ENCODE results near the gene CRYBB1.

GRCh38 chr22:26604368-26604767 lies 13.5 kb downstream of the CRYBB1 start:
- TF ChIP-seq CTCF (IDR thresholded peaks at IDR 0.05; ENCODE audit: low read depth, low read length, poor library complexity, severe bottlenecking) (no peak), EZH2phosphoT487 (IDR thresholded peaks at IDR 0.05; ENCODE audit: borderline replicate concordance, low read length) (no peak)
